ENCODE data around the gene STAC.

STAC gene, protein sequence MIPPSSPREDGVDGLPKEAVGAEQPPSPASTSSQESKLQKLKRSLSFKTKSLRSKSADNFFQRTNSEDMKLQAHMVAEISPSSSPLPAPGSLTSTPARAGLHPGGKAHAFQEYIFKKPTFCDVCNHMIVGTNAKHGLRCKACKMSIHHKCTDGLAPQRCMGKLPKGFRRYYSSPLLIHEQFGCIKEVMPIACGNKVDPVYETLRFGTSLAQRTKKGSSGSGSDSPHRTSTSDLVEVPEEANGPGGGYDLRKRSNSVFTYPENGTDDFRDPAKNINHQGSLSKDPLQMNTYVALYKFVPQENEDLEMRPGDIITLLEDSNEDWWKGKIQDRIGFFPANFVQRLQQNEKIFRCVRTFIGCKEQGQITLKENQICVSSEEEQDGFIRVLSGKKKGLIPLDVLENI

GRCh38 chr3:36380221-36381031, at the start of gene STAC:
STAC (plus strand) TSS chr3:36380504; CDS start chr3:36380644, 140 bp downstream.
- DNase-seq (ENCODE audit: low read depth), result no peak

GRCh38 chr3:36332139-36332538, 48.2 kb upstream of the STAC start:
- DNase-seq (ENCODE audit: low read depth), result no peak

- DNase-seq (ENCODE audit: low read depth), result no peak
Measured at GRCh38 chr3:36362216-36362615, 18.1 kb upstream of the STAC start.

DNA sequence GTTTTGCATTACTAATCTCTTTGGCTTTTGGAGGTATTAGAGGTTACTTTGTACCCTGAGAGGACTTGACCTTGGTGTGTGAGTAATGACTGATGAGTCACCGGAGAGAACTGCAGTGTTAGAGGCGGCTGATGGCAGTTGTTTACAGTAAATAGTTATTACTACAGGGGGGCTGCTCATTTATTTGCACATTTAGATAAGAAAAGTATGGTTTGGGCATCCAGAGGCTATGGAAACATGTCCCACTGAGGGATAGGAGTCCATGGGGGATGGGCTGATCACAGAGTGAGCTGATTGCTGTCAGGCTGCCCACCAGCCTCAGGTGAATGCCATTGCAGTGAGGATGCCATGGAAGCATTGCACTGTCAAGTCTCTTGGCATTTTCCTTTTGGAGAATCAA, 17.3 kb upstream of the STAC start:
- no peak for DNase-seq (ENCODE audit: low read depth)

- no peak for DNase-seq (ENCODE audit: low read depth)
Measured at GRCh38 chr3:36364260-36364659, 16.0 kb upstream of the STAC start.

DNA sequence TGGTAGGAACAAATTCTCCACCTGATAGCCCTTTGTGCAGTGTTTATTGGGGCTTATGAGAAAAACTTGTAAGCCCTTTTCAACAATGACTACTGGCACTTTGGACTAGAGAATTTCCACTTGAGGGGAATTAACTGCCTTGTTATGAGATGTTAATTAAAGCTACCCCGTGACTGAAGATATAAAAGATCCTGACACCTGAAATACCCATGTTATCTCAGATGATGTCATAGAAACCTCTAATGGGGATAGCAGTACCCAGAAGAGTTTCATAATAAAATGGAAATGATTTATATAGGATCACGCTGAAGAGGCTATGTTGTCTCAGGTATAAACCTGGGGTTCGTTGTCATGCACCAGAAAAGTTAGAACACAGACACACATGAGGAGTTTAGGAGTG, 14.5 kb upstream of the STAC start:
- no peak for DNase-seq (ENCODE audit: low read depth)

- DNase-seq (ENCODE audit: low read depth), result no peak
Measured at GRCh38 chr3:36366308-36366707, 14.0 kb upstream of the STAC start.

DNA sequence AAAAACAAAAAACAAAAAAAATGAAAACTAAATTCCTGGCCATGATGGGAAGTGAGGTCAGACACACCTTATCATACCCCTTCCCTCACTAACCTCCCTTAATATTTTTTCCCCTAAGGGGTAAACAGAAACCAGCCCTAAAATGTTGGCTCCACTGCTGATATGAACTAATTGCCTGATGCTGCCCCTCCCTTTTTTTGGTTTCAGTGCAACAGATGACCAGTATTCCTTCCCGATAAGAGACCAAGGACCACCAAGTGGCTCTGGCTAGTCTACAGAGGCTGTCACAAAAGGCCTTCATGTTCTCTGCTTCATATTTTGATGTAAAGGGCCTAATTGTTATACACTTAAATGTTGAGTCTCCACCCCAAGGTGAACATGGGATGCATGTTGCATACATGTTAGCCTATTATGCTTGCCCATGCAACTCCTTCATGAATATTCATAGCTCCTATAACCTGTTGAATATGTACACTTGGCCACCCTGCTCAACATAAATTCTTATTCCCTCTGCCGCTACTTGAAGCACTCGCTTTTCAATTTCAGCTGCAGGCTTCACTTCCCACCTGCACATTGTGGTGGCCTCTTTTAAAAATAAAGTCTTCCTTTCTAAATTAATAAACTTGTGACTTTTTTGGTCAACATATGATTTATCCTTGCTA, 12.3 kb upstream of the STAC start:
- no peak for DNase-seq (ENCODE audit: low read depth)

- DNase-seq (ENCODE audit: low read depth), result no peak
Measured at GRCh38 chr3:36372534-36372935, 7.8 kb upstream of the STAC start.

DNA sequence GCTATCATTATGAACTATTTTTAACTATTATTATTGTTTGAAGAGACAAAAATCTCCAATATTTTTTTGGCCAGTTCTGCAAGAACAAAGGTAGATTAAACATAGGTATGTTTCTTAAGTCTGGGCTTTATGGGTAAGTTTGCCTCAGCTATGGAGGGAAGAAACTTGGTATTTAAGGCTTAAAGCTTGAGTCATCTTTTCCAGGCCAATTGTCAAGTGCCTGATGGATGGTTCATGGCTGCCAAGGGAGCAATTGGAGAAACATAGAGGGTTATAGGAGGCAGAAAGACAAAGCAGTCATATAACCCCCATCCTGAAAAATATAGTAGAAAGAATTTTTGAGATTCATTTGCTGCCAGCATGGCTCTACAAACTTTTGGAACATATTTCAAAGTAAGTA, 7.2 kb upstream of the STAC start:
- DNase-seq (ENCODE audit: low read depth), result peak; percentile 32

- no peak for DNase-seq (ENCODE audit: low read depth)
Measured at GRCh38 chr3:36373666-36374065, 6.6 kb upstream of the STAC start.

DNA sequence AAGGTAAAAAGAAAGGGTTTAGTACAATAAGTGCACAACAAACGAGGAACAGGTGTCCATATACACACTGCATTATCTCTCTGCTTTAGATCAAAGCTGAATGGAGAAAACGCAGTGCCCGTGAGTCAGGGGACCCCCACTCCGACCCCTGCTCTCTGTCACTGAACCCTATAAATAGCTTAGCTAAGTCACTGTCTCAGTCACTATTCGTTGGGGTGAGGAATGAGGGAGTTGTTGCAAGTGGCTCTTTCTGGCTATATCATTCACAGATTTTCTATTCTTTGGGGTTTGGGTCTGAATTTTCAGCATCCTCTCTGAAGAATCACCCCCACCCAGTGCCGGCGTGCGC, 458 bp upstream of the STAC start:
- DNase-seq (ENCODE audit: low read depth), result no peak

GRCh38 chr3:36381311-36381956, 1.1 kb downstream of the STAC start:
- DNase-seq (ENCODE audit: low read depth), result no peak

DNA sequence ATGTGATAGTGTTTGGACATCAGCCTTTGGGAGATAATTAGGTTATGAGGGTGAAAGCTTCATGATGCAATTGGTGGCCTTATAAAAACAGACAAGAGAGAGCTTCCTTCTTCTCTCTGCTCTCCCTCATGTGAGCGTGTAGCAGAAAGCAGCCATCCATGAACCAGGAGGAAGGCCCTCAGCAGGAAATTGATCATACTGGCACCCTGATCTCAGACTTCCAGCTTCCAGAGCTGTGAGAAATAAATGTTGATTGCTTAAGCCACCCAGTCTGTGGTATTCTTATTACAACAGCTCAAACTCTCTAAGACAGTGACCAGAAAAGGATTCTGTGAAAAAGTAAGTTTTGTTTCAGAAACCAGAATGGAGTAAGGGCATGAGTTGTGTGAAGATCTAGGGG, 13.3 kb downstream of the STAC start:
- no peak for DNase-seq (ENCODE audit: low read depth)

GRCh38 chr3:36394176-36394575, 13.9 kb downstream of the STAC start:
- DNase-seq (ENCODE audit: low read depth), result no peak

- no peak for DNase-seq (ENCODE audit: low read depth)
Measured at GRCh38 chr3:36397841-36398240, 17.5 kb downstream of the STAC start.

GRCh38 chr3:36399933-36400332, 19.6 kb downstream of the STAC start:
- DNase-seq (ENCODE audit: low read depth), result no peak

DNA sequence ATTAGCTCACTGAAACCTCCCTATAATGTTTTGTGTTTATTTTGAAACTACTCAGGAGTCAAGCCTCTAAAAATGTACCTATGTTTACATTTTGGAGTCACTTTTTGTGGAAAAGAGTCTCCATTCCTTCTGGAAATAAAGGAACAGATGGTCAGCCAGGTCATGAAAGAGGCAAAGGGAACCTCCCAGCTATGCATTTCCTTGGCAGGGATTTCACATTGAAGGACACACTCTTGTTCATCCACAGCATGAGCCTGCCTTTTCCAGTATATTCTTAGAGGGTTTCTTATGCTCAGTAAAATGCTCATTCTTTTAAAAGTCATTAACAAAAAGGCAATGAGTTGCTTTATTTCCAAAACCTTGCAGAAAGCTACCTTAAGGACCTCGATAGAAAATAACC, 20.8 kb downstream of the STAC start:
- DNase-seq (ENCODE audit: low read depth), result no peak

DNA sequence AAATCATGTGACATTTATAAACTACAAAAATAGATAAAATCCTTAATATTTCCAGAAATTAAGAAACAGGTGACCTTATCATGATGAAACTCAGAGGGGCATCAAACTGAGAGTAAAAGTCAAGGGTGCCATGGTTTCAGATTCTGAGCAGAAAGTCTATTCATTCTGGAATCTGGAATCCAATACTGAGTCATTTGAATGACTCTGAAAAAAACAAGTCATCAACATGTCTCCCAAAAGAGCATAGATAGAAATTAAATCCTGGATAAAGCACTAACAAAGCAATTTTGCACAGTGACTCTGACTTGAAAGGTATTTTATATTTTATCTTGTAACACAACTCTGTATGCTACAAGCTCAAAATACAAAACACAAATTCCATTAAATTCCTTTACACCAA, 23.4 kb downstream of the STAC start:
- DNase-seq (ENCODE audit: low read depth), result no peak

DNA sequence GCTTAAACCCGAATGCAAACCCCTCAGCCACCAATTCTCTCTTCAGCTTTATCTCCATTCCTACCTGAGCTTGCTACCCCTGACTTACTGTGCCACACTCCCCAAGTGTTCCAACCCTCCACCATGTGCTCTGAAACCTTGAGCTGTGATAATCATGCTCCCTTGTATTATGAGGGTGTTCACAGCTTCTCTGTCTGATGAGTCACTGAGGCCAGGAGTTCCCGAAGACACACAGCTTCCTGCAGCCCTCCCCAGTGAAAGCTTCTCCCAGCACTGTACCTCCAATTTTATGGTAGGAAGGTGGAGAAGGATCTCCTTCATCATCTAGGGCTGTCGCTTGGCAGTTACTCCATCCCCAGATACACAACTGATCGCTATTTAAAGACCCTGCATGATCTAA, 24.9 kb downstream of the STAC start:
- no peak for DNase-seq (ENCODE audit: low read depth)

- no peak for DNase-seq (ENCODE audit: low read depth)
Measured at GRCh38 chr3:36408146-36408545, 27.8 kb downstream of the STAC start.

DNA sequence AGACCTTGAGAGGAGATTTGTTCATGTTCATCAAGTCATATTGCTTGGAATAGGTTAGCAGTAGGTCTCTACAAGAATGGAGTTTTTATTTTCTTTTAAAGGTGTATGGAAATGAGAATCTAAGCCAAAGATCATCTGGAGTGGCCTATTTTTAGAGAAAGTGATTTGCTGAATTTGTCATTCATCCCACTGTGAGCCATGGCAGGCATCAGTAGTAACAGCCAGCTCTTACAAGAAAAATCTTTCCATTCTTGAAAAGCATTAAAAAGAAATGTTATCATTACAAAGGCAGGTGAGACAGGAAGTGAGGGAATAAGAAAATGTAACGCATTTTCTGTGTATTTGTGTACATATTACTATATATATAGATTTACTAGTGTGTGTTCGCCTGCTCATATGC, 29.6 kb downstream of the STAC start:
- no peak for DNase-seq (ENCODE audit: low read depth)

DNA sequence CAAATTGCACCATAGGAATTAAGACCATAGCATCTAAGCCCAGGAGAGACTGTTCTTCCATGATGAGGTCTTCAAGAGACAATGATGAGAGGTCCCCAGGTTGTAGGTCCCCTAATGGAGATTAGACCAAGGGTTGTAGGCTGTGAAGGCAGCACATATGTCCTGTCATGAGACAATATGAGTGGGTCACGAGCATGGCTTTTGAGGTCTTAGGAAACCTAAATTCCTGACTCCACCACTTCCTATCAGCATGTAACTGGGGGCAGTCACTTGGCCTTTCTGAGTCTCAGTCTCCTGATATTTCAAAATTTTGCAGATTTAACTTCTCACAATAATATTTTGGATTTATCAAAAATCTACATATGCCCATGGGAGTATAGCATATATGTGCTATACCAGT, 31.3 kb downstream of the STAC start:
- DNase-seq (ENCODE audit: low read depth), result no peak
